Gastrocnemius medialis (tissue), 4 donors: Measurements from ENCODE around the gene SLC2A4. TPM values are rescaled to one million over a fixed set of nuclear protein-coding genes. Genes with fewer than 3 reads are reported as not detected.

Source experiments
- ATAC-seq, 2 donors: fragments of 150-250 bp; one replicate each; pipeline ENCODE4 v1.9.1; 2016
- DNase-seq, 2 donors: peaks; one replicate each; pipeline ENCODE4 v3.0.0-alpha.2; 2019
- H3K27ac ChIP-seq, 4 donors: fragments of 200-600 bp; sonication (generic); 1 replicate in 1 of 4; 2 replicates in 3 of 4; pipeline ENCODE4 v1.5.1; 2016 to 2018; ENCODE audit warnings: mild to moderate bottlenecking in 2 of 4, moderate library complexity in 1 of 4
- H3K27me3 ChIP-seq, 3 donors: fragments of 200-600 bp; sonication (generic) in 2 of 3; 1 replicate in 1 of 3; 2 replicates in 2 of 3; pipeline versions ENCODE4 v1.5.1 to v1.6.0; 2016 to 2019; ENCODE audit warnings: mild to moderate bottlenecking in 1 of 3, moderate library complexity in 1 of 3
- H3K36me3 ChIP-seq, 2 donors: fragments of 200-600 bp; sonication (generic) in 1 of 2; one replicate each; pipeline ENCODE4 v1.5.1; 2017 to 2018
- H3K4me1 ChIP-seq, 2 donors: fragments of 200-600 bp; sonication (generic) in 1 of 2; one replicate each; pipeline ENCODE4 v1.5.1; 2016 to 2017; ENCODE audit warnings: mild to moderate bottlenecking in 2 of 2
- H3K4me3 ChIP-seq, 4 donors: fragments of 200-600 bp; sonication (generic) in 3 of 4; 1 replicate in 1 of 4; 2 replicates in 3 of 4; pipeline ENCODE4 v1.5.1; 2016 to 2019; ENCODE audit warnings: mild to moderate bottlenecking in 2 of 4
- H3K9me3 ChIP-seq, 3 donors: fragments of 200-600 bp; sonication (generic) in 2 of 3; 1 replicate in 1 of 3; 2 replicates in 2 of 3; pipeline ENCODE4 v1.5.1; 2016 to 2019
- POLR2A ChIP-seq, 2 donors: fragments of 450-650 bp; IDR thresholded peaks; one replicate each; pipeline ENCODE4 v1.6.1; 2017; ENCODE audit warnings: antibody characterized with exemption in 2 of 2, mild to moderate bottlenecking in 2 of 2, moderate library complexity in 2 of 2
- in situ Hi-C, 4 donors: fragments of 200-750 bp; cut with MboI; loops; one replicate each; pipeline versions ENCODE4 v1.15.0 to v1.8.0; 2017; ENCODE audit warnings: low sequenced_read_pairs in 4 of 4
- intact Hi-C: fragments of 100-400 bp; cut with DNase I; formaldehyde crosslinking; loops from one replicate; pipeline ENCODE4 v1.15.1; 2023; ENCODE audit warnings: low total_unique reads
- total RNA-seq, 4 donors: library from RNA; depleted of rRNA; stranded (reverse); fragments of >200 nt; gene quantifications; one replicate each; pipeline versions ENCODE4 v1.1.0 to v1.2.3, GENCODE V29; 2016
- TF ChIP-seq, protein P1 (sequence below), 5 experiments: fragments of 450-650 bp in 3 of 5; fragments of 200-600 bp in 2 of 5; sonication (generic) in 2 of 5; IDR thresholded peaks in 4 of 5; conservative IDR thresholded peaks in 1 of 5; 1 replicate in 4 of 5; 2 replicates in 1 of 5; pipeline ENCODE4 v1.5.1; 2016 to 2019; ENCODE audit warnings: antibody characterized with exemption in 5 of 5, mild to moderate bottlenecking in 3 of 5, moderate library complexity in 3 of 5

The SLC2A4 gene
- total RNA-seq, 4 donors from 2014 or later = 148 to 310 (median 227) TPM

DNA sequence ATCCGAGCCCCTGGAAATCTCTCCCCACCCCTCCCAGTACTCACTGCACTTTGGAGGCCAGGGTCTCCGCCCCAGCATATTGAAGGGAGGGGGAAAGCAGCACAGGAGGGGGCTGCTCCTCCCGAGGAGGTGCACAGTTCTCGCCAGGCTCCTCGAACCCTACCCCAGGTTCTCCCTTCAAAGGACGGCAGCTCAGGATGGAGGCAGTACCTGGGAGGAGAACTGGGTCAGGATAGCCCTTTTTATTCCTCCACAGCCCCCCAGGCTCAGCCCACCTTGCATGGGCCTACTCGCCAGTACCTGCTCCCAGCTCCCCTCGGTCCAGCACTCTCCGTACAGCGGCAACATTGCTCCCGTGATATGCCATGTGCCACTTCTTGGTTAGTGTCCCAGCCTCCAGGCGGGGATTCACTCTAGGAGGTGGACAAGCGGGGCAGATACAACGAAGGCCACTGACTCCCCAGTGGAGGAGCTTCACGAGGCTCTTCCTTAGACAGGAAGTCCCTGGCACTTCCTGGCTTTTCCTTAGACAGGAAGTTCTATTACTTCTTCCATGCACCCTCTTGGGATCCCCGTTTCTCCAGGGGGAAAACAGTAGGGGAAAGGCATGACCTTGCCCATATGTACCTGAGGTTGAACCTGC is 35.8 kb downstream of the SLC2A4 start:
- Histone ChIP-seq H3K27me3 (no peaks in the 10 kb centered on the region), H3K9me3 (no peaks in the 10 kb centered on the region), H3K36me3 (peaks cover 0 to 69% of the 10 kb centered on the region in 2 donors), H3K27ac (no peak overlapping the region), H3K4me3 (no peak overlapping the region), H3K4me1 (peaks cover 27 to 33% of the 10 kb centered on the region in 2 donors)
- in situ Hi-C loops (no loop called here), intact Hi-C loops (no loop called here)
- no peak for TF ChIP-seq POLR2A (IDR thresholded peaks at IDR 0.05)
- TF ChIP-seq, protein P1, sequence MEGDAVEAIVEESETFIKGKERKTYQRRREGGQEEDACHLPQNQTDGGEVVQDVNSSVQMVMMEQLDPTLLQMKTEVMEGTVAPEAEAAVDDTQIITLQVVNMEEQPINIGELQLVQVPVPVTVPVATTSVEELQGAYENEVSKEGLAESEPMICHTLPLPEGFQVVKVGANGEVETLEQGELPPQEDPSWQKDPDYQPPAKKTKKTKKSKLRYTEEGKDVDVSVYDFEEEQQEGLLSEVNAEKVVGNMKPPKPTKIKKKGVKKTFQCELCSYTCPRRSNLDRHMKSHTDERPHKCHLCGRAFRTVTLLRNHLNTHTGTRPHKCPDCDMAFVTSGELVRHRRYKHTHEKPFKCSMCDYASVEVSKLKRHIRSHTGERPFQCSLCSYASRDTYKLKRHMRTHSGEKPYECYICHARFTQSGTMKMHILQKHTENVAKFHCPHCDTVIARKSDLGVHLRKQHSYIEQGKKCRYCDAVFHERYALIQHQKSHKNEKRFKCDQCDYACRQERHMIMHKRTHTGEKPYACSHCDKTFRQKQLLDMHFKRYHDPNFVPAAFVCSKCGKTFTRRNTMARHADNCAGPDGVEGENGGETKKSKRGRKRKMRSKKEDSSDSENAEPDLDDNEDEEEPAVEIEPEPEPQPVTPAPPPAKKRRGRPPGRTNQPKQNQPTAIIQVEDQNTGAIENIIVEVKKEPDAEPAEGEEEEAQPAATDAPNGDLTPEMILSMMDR (IDR thresholded peaks at IDR 0.05 in 4 of 5, conservative IDR thresholded peaks at IDR 0.05 in 1 of 5) = no peak
- ATAC-seq = no peak
- no peak for DNase-seq

DNA sequence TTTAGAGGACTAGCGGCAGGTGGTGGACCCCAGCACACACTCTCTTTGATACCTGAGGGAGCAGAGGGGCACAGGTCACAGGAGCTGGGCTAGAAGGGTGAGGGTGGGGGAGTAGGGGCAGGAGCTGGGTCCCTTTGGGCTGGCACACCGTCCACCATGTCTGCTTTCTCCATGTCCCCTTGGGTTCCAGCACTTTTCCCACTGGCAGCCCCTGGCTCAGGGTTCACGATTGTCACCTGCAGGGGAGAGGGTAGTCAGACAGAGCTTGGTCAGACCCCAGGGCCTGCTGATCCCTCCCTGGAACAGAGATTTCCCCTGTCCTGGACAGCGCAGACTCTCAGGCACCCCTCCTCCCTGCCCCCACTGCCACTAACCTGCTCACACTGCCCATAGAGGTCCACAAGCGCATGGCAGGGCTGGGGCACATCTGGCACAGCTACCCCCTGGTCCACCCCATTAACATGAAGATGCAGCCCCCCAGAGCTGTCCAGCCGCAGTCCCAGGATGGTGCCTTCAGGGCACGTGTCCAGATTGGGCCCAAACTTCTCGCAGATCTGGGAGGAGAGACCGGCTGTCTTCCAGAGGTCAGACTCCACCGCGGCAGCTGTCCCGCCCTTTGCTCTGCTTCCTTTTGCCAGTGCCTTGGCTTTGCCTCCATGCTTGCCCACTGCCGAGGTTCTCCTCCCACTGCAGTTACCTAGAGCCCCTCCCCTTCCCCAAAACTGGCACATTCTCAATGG is 36.8 kb downstream of the SLC2A4 start:
- in situ Hi-C loops = no loop called here
- TF ChIP-seq, protein P1 (IDR thresholded peaks at IDR 0.05 in 4 of 5, conservative IDR thresholded peaks at IDR 0.05 in 1 of 5) = no peak
- no peak for TF ChIP-seq POLR2A (IDR thresholded peaks at IDR 0.05)
- intact Hi-C loops = no loop called here
- DNase-seq = no peak
- no peak for ATAC-seq
- Histone ChIP-seq H3K9me3 (no peaks in the 10 kb centered on the region), H3K4me3 (no peak overlapping the region), H3K27ac (no peak overlapping the region), H3K36me3 (peaks cover 0 to 69% of the 10 kb centered on the region in 2 donors), H3K4me1 (peaks cover 20 to 23% of the 10 kb centered on the region in 2 donors), H3K27me3 (no peaks in the 10 kb centered on the region)

DNA sequence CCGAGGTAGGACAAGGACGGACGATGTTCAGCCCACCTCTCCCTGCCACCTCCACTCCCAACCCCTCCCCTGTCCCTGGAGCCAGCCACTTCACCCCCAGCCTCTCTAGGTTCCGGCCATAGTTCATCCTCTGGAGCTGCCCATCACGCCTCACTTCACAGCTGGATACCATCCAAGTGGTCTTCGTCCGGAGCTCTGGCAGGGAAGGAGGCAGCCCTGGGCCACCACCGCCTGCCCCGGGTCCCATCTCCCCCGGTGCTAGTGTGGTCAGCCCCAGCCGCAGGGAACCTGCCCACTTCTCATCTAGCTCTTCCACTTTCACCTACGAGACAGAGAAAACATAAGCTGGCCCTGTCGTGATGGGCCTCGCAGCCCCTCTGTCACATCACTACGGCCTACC is 39.9 kb downstream of the SLC2A4 start:
- no peaks in the 10 kb centered on the region for H3K9me3 ChIP-seq
- in situ Hi-C loops = no loop called here
- TF ChIP-seq, protein P1 (IDR thresholded peaks at IDR 0.05 in 4 of 5, conservative IDR thresholded peaks at IDR 0.05 in 1 of 5) = no peak
- no peak for TF ChIP-seq POLR2A (IDR thresholded peaks at IDR 0.05)
- H3K4me3 ChIP-seq = no peak overlapping the region
- H3K27me3 ChIP-seq = no peaks in the 10 kb centered on the region
- no peak for DNase-seq
- peaks cover 0 to 87% of the 10 kb centered on the region in 2 donors for H3K36me3 ChIP-seq
- H3K4me1 ChIP-seq = no peaks in the 10 kb centered on the region
- ATAC-seq = no peak
- intact Hi-C loops = no loop called here
- no peak overlapping the region for H3K27ac ChIP-seq

DNA sequence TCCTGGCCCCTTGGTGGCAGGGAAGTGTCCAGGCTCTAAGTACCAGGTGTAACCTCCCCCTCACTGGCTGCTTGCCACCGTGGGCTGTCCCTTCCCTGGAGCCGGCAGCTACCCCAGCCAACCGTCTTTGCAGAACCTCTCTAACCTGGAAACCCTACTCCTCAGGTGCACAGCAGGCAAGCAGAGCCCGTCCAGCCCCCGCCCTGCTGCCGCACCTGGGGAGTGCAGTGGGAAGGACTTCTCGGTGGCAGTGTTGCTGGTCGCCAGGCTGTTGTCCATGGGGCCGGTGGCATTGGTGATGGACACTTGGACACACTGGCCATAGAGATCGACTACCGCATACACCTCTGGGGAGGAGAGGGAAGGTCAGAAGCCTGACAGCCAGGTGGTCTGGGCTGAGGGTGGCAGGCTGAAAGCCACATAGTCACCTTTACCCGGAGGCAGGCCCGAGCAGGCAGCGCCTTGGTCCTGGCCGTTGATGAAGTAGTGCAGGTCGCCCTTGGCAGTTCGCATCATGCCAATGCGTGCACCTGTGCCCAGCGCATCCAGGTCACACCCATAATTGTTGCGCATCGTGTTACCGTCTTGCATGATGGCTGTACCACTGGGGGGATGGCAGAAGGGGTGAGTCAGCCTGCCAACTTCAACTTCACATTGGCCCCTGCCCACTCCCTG is 41.1 kb downstream of the SLC2A4 start:
- H3K9me3 ChIP-seq = no peaks in the 10 kb centered on the region
- no peak overlapping the region for H3K27ac ChIP-seq
- no peaks in the 10 kb centered on the region for H3K27me3 ChIP-seq
- peaks cover 0 to 79% of the 10 kb centered on the region in 2 donors for H3K36me3 ChIP-seq
- H3K4me3 ChIP-seq = no peak overlapping the region
- ATAC-seq (no peak), DNase-seq (no peak)
- in situ Hi-C loops = no loop called here
- intact Hi-C loops = no loop called here
- no peak for TF ChIP-seq POLR2A (IDR thresholded peaks at IDR 0.05)
- TF ChIP-seq, protein P1 (IDR thresholded peaks at IDR 0.05 in 4 of 5, conservative IDR thresholded peaks at IDR 0.05 in 1 of 5) = no peak
- H3K4me1 ChIP-seq = peaks cover 2% of the 10 kb centered on the region in 2 donors
